HepG2 (cell line): ENCODE results near the gene KCNH1. TPM values are rescaled to one million over a fixed set of nuclear protein-coding genes. Genes with fewer than 3 reads are reported as not detected.
A peak's percentile ranks its signal among the peaks of the same experiment; 100 is the strongest.

Source experiments
- ATM ChIP-seq: fragments of 450-650 bp; IDR thresholded peaks from 2 replicates; pipeline ENCODE4 v1.7.1; 2017; ENCODE audit warnings: mild to moderate bottlenecking, borderline replicate concordance
- CBX1 ChIP-seq: IDR thresholded peaks from one replicate; pipeline ENCODE4 v1.6.1; 2016; ENCODE audit warnings: antibody characterized with exemption, low read depth
- CREM ChIP-seq, 2 experiments: sonication (generic) in 1 of 2; formaldehyde crosslinking in 1 of 2; IDR thresholded peaks; 2 replicates each; pipeline versions ENCODE4 v1.4.0 to v1.6.1; 2016 to 2020; ENCODE audit warnings: antibody characterized with exemption in 1 of 2, mild to moderate bottlenecking in 1 of 2, missing genetic modification reagents in 1 of 2
- EZH2 ChIP-seq: conservative IDR thresholded peaks from 2 replicates; pipeline ENCODE4 v1.6.1; 2012; ENCODE audit warnings: mild to moderate bottlenecking, low read depth, low read length, moderate library complexity
- FOXO4 ChIP-seq: sonication (generic); formaldehyde crosslinking; conservative IDR thresholded peaks from 2 replicates; pipeline ENCODE4 v1.8.1; 2023; ENCODE audit warnings: missing genetic modification reagents
- HBP1 ChIP-seq: IDR thresholded peaks from 2 replicates; pipeline ENCODE4 v1.6.1; 2016; ENCODE audit warnings: low read depth, control low read depth
- ISX ChIP-seq: sonication (generic); formaldehyde crosslinking; conservative IDR thresholded peaks from 2 replicates; pipeline ENCODE4 v1.5.0; 2020; ENCODE audit warnings: missing genetic modification reagents
- KLF13 ChIP-seq: sonication (generic); formaldehyde crosslinking; IDR thresholded peaks from 2 replicates; pipeline ENCODE4 v1.4.0; 2020; ENCODE audit warnings: mild to moderate bottlenecking, missing genetic modification reagents
- MATR3 ChIP-seq: sonication (generic); formaldehyde crosslinking; IDR thresholded peaks from 2 replicates; pipeline ENCODE4 v1.4.0; 2020; ENCODE audit warnings: missing genetic modification reagents
- POLR2G ChIP-seq: fragments of 200-400 bp; formaldehyde crosslinking; IDR thresholded peaks from 2 replicates; pipeline ENCODE4 v1.6.1; 2018; ENCODE audit warnings: mild to moderate bottlenecking, low read depth, low read length, moderate library complexity
- RAD51 ChIP-seq: fragments of 450-650 bp; IDR thresholded peaks from 2 replicates; pipeline ENCODE4 v1.6.1; 2016; ENCODE audit warnings: borderline replicate concordance
- SALL1 ChIP-seq: sonication (generic); formaldehyde crosslinking; IDR thresholded peaks from 2 replicates; pipeline ENCODE4 v1.8.0; 2022; ENCODE audit warnings: mild to moderate bottlenecking, missing genetic modification reagents
- SMAD1 ChIP-seq: sonication (generic); formaldehyde crosslinking; IDR thresholded peaks from 2 replicates; pipeline ENCODE4 v1.4.0; 2020; ENCODE audit warnings: missing genetic modification reagents, low read depth, mild to moderate bottlenecking, borderline replicate concordance
- SMC3 ChIP-seq: IDR thresholded peaks from 2 replicates; pipeline ENCODE4 v1.6.1; 2011; ENCODE audit warnings: low read length, improper control_type of control experiment
- SP2 ChIP-seq: sonication (generic); formaldehyde crosslinking; IDR thresholded peaks from 2 replicates; pipeline ENCODE4 v1.5.1; 2020; ENCODE audit warnings: mild to moderate bottlenecking, missing genetic modification reagents
- TCF12 ChIP-seq, 2 experiments: fragments of 450-650 bp in 1 of 2; sonication (generic) in 1 of 2; formaldehyde crosslinking in 1 of 2; IDR thresholded peaks; 2 replicates each; pipeline versions ENCODE4 v1.6.1 to v1.8.0; 2017 to 2022; ENCODE audit warnings: antibody characterized with exemption in 1 of 2, mild to moderate bottlenecking in 1 of 2, missing genetic modification reagents in 1 of 2, moderate library complexity in 1 of 2
- ZNF136 ChIP-seq: sonication (generic); formaldehyde crosslinking; IDR thresholded peaks from 2 replicates; pipeline ENCODE4 v1.8.1; 2022; ENCODE audit warnings: low read depth, mild to moderate bottlenecking, moderate library complexity, missing genetic modification reagents
- ZNF367 ChIP-seq: sonication (generic); formaldehyde crosslinking; IDR thresholded peaks from 2 replicates; pipeline ENCODE4 v1.4.0; 2020; ENCODE audit warnings: missing genetic modification reagents, borderline replicate concordance
- ZNF382 ChIP-seq: sonication (generic); formaldehyde crosslinking; IDR thresholded peaks from 2 replicates; pipeline ENCODE4 v1.5.0; 2020; ENCODE audit warnings: missing genetic modification reagents, mild to moderate bottlenecking, borderline replicate concordance
- ZNF530 ChIP-seq: sonication (generic); formaldehyde crosslinking; IDR thresholded peaks from 2 replicates; pipeline ENCODE4 v1.5.0; 2020; ENCODE audit warnings: low read depth, mild to moderate bottlenecking, missing genetic modification reagents
- ZNF709 ChIP-seq: sonication (generic); formaldehyde crosslinking; IDR thresholded peaks from 2 replicates; pipeline ENCODE4 v1.5.0; 2020; ENCODE audit warnings: mild to moderate bottlenecking, missing genetic modification reagents
- ZNF770 ChIP-seq: sonication (generic); formaldehyde crosslinking; IDR thresholded peaks from 2 replicates; pipeline ENCODE4 v1.5.0; 2020; ENCODE audit warnings: mild to moderate bottlenecking, missing genetic modification reagents
- ZNF775 ChIP-seq: sonication (generic); formaldehyde crosslinking; IDR thresholded peaks from 2 replicates; pipeline ENCODE4 v1.4.0; 2020; ENCODE audit warnings: missing genetic modification reagents, mild to moderate bottlenecking, moderate library complexity, borderline replicate concordance
- ZNF788 ChIP-seq: sonication (generic); formaldehyde crosslinking; IDR thresholded peaks from 2 replicates; pipeline ENCODE4 v1.5.0; 2020; ENCODE audit warnings: mild to moderate bottlenecking, missing genetic modification reagents, borderline replicate concordance
- ZZZ3 ChIP-seq: sonication (generic); formaldehyde crosslinking; IDR thresholded peaks from 2 replicates; pipeline ENCODE4 v1.4.0; 2020; ENCODE audit warnings: missing genetic modification reagents, mild to moderate bottlenecking, borderline replicate concordance
- polyA plus RNA-seq, 8 experiments: library from polyadenylated mRNA; depleted of rRNA in 3 of 8; stranded (reverse) in 7 of 8; unstranded in 1 of 8; fragments of >200 nt; fragmentation: Illumina TruSeq in 4 of 8; extraction: Trizol in 4 of 8; gene quantifications; 2 replicates each; pipeline versions ENCODE4 v1.2.1 to v1.2.3, GENCODE V29; 2011 to 2016; ENCODE audit warnings: low read depth in 4 of 8, missing spikeins in 1 of 8, mixed read lengths in 1 of 8; ENCODE audit not compliant: insufficient read depth in 1 of 8
- total RNA-seq, 5 experiments: library from RNA; depleted of rRNA; stranded (reverse); fragments of >200 nt; fragmentation: Illumina TruSeq; extraction: Trizol; gene quantifications; 2 replicates each; pipeline ENCODE4 v1.2.3, GENCODE V29; 2016; ENCODE audit warnings: low read depth in 1 of 5

KCNH1 gene
- total and polyA plus RNA-seq, 2 of the 13 experiments (the other 11 are each of a cell fraction or from before 2014, with no cell fraction given), result not detected

- no peak for TF ChIP-seq ZNF136
- TF ChIP-seq ATM, result no peak
- no peak for TF ChIP-seq ZNF775
- no peak for TF ChIP-seq MATR3 (CRISPR knock-in tag)
- no peak for TF ChIP-seq ZNF382 (CRISPR knock-in tag)
- no peak for TF ChIP-seq HBP1 (CRISPR knock-in tag)
- TF ChIP-seq SMC3, result peak; percentile 53
- no peak for TF ChIP-seq SMAD1 (CRISPR knock-in tag)
- no peak for TF ChIP-seq KLF13 (CRISPR knock-in tag)
- no peak; the same call in 1 of the 2 replicates for TF ChIP-seq EZH2
- TF ChIP-seq SP2, result no peak
- no peak for TF ChIP-seq RAD51
- TF ChIP-seq ZZZ3 (CRISPR knock-in tag), result no peak
- no peak for TF ChIP-seq CBX1
- TF ChIP-seq SALL1 (CRISPR knock-in tag), result peak; percentile 79
- no peak for TF ChIP-seq ZNF709 (CRISPR knock-in tag)
- TF ChIP-seq ZNF788, result 0 out of 2 replicates have a peak, but pooled peaks have one; percentile 63
- no peak for TF ChIP-seq FOXO4
- no peak for TF ChIP-seq TCF12 (IDR thresholded peaks at IDR 0.05)
- TF ChIP-seq TCF12 (CRISPR knock-in tag; IDR thresholded peaks at IDR 0.05), result 0 out of 2 replicates have a peak, but pooled peaks have one; percentile 48
- peak; percentile 21; the same call in 1 of the 2 replicates for TF ChIP-seq ZNF770 (CRISPR knock-in tag)
- no peak for TF ChIP-seq CREM (IDR thresholded peaks at IDR 0.05)
- TF ChIP-seq CREM (CRISPR knock-in tag; IDR thresholded peaks at IDR 0.05), result no peak
- TF ChIP-seq ISX (CRISPR knock-in tag), result no peak; the same call in 1 of the 2 replicates
- no peak for TF ChIP-seq POLR2G
- TF ChIP-seq ZNF367 (CRISPR knock-in tag), result peak; percentile 18; the same call in 1 of the 2 replicates
- no peak for TF ChIP-seq ZNF530 (CRISPR knock-in tag)
Measured at GRCh38 chr1:211133836-211134669, at the start of gene KCNH1 (continued).
